Measurements from ENCODE around the gene CREBBP. TPM values are rescaled to one million over a fixed set of nuclear protein-coding genes. Genes with fewer than 3 reads are reported as not detected.

The CREBBP gene
- total and polyA plus RNA-seq, 2 experiments from 2014 or later = 24.4 to 33.8 TPM

GRCh38 chr16:3681206-3681605 lies 199.3 kb downstream of the CREBBP start:
- Histone ChIP-seq H3K9me3 (ENCODE audit: low read depth) (no peaks in the 10 kb centered on the region), H3K27ac (no peak overlapping the region), H3K36me3 (peaks cover 52% of the 10 kb centered on the region), H3K4me1 (ENCODE audit: low read depth) (no peaks in the 10 kb centered on the region), H3K4me3 (no peak overlapping the region), H3K27me3 (no peaks in the 10 kb centered on the region)
- DNase-seq (ENCODE audit: low read depth in 1 of 2, low spot score in 1 of 2) = peak in 1 of 2 donors; percentile 16
- no peak for TF ChIP-seq CTCF (IDR thresholded peaks at IDR 0.05; ENCODE audit: low read depth, low read length)

GRCh38 chr16:3677994-3678393 lies 202.5 kb downstream of the CREBBP start:
- no peak for TF ChIP-seq CTCF (IDR thresholded peaks at IDR 0.05; ENCODE audit: low read depth, low read length)
- peaks cover 44% of the 10 kb centered on the region for H3K36me3 ChIP-seq

GRCh38 chr16:3675601-3676130 lies 204.8 kb downstream of the CREBBP start:
- peaks cover 32% of the 10 kb centered on the region for H3K36me3 ChIP-seq
- no peak overlapping the region for H3K4me3 ChIP-seq
- no peaks in the 10 kb centered on the region for H3K9me3 ChIP-seq (ENCODE audit: low read depth)
- H3K27me3 ChIP-seq = no peaks in the 10 kb centered on the region
- no peak for TF ChIP-seq CTCF (IDR thresholded peaks at IDR 0.05; ENCODE audit: low read depth, low read length)
- no peak for DNase-seq (ENCODE audit: low read depth in 1 of 2, low spot score in 1 of 2)
- H3K27ac ChIP-seq = no peak overlapping the region
- no peaks in the 10 kb centered on the region for H3K4me1 ChIP-seq (ENCODE audit: low read depth)

More at GRCh38 chr16:3677994-3678393, 202.5 kb downstream of the CREBBP start:
- H3K9me3 ChIP-seq (ENCODE audit: low read depth) = no peaks in the 10 kb centered on the region
- no peak overlapping the region for H3K27ac ChIP-seq
- no peak for DNase-seq (ENCODE audit: low read depth in 1 of 2, low spot score in 1 of 2)
- H3K27me3 ChIP-seq = no peaks in the 10 kb centered on the region
- no peaks in the 10 kb centered on the region for H3K4me1 ChIP-seq (ENCODE audit: low read depth)
- no peak overlapping the region for H3K4me3 ChIP-seq

Other genes with a start within 250 kb of the CREBBP start
- 48.7 and 73.9 TPM in 2 replicates for gene DNASE1, start 226.0 kb downstream of the CREBBP start, total RNA-seq
- 28.1 and 38.1 TPM in 2 replicates for gene DNASE1, start 226.0 kb downstream of the CREBBP start, polyA plus RNA-seq
- 141 and 157 TPM in 2 replicates for gene TRAP1, start 163.2 kb downstream of the CREBBP start, total RNA-seq
- 164 and 178 TPM in 2 replicates for gene TRAP1, start 163.2 kb downstream of the CREBBP start, polyA plus RNA-seq
- gene ADCY9, start 235.7 kb upstream of the CREBBP start, total RNA-seq = 15.1 and 28.4 TPM in 2 replicates
- gene ADCY9, start 235.7 kb upstream of the CREBBP start, polyA plus RNA-seq = 7.1 and 14.9 TPM in 2 replicates